DND-41 (cell line): ENCODE measurements around the gene DYNLT2B.

Experiments
- CTCF ChIP-seq: IDR thresholded peaks from 2 replicates; pipeline ENCODE4 v1.5.1; 2012; ENCODE audit warnings: borderline replicate concordance, low read length, moderate library complexity, mild to moderate bottlenecking; ENCODE audit not compliant: poor library complexity, severe bottlenecking; ENCODE audit errors: extremely low read depth
- EZH2 ChIP-seq: IDR thresholded peaks from 3 replicates; pipeline ENCODE4 v1.6.1; 2012; ENCODE audit warnings: borderline replicate concordance, low read depth, mild to moderate bottlenecking, moderate library complexity, low read length, inconsistent platforms; ENCODE audit not compliant: severe bottlenecking

GRCh38 chr3:196341137-196341536, 23.1 kb upstream of the DYNLT2B start:
- no peak for TF ChIP-seq CTCF
- no peak for TF ChIP-seq EZH2
